DOHH2 (cell line): ENCODE data around the gene COPZ2.

Experiments
- EZH2phosphoT487 ChIP-seq: fragments of 200-600 bp; sonication (generic); IDR thresholded peaks from 2 replicates; pipeline ENCODE4 v1.6.1; 2017; ENCODE audit warnings: borderline replicate concordance, mild to moderate bottlenecking, antibody characterized with exemption, low read length, moderate library complexity, mixed read lengths
- TF ChIP-seq, protein P1 (sequence below): fragments of 200-600 bp; sonication (generic); IDR thresholded peaks from one replicate; pipeline ENCODE4 v1.5.1; 2014; ENCODE audit warnings: antibody characterized with exemption, mild to moderate bottlenecking, low read depth, low read length; ENCODE audit not compliant: poor library complexity, severe bottlenecking

DNA sequence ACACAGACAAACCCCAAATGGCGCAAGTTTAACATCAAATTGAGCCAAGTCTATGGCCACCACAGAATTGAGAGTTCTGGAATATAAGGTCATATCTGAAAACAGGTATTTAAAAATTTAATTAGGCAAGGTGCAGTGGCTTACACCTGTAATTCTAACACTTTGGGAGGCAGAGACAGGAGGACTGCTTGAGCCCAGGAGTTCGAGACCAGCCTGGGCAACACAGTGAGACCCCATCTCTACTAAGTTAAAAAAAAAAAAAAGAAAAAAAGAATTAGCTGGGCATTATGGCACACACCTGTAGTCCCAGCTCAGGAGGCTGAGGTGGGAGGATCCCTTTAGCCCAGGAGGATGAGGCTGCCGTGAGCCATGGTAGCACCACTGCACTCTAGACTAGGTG, 29.6 kb upstream of the COPZ2 start:
- TF ChIP-seq, protein P1, sequence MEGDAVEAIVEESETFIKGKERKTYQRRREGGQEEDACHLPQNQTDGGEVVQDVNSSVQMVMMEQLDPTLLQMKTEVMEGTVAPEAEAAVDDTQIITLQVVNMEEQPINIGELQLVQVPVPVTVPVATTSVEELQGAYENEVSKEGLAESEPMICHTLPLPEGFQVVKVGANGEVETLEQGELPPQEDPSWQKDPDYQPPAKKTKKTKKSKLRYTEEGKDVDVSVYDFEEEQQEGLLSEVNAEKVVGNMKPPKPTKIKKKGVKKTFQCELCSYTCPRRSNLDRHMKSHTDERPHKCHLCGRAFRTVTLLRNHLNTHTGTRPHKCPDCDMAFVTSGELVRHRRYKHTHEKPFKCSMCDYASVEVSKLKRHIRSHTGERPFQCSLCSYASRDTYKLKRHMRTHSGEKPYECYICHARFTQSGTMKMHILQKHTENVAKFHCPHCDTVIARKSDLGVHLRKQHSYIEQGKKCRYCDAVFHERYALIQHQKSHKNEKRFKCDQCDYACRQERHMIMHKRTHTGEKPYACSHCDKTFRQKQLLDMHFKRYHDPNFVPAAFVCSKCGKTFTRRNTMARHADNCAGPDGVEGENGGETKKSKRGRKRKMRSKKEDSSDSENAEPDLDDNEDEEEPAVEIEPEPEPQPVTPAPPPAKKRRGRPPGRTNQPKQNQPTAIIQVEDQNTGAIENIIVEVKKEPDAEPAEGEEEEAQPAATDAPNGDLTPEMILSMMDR: no peak
- TF ChIP-seq EZH2phosphoT487: no peak
